Stimulated activated naive CD8-positive, alpha-beta T cell treated with anti-CD3 and anti-CD28 coated beads, Interleukin-15, Interleukin-2, amounts not matched to agents 100 ng/mL and 50 ng/mL, for 24 hours (primary cell): ENCODE measurements around the gene AHCYL1.
A peak's percentile ranks its signal among the peaks of the same experiment; 100 is the strongest.
"Not testable (repeated sequence)": the region's sequence is repeated elsewhere in the genome, so short reads cannot be mapped to it uniquely, and the experiment has no call there.

Experiments used
- H3K27ac Mint-ChIP-seq: one replicate; pipeline ENCODE4 v1.8.0; 2021; ENCODE audit warnings: mild to moderate bottlenecking, mixed read lengths
- H3K27me3 Mint-ChIP-seq: one replicate; pipeline ENCODE4 v1.8.0; 2021; ENCODE audit warnings: mixed read lengths
- H3K36me3 Mint-ChIP-seq: one replicate; pipeline ENCODE4 v1.8.0; 2021; ENCODE audit warnings: low read depth, mixed read lengths
- H3K4me1 Mint-ChIP-seq: one replicate; pipeline ENCODE4 v1.8.0; 2021; ENCODE audit warnings: low read depth, mixed read lengths
- H3K4me3 Mint-ChIP-seq: one replicate; pipeline ENCODE4 v1.8.0; 2021; ENCODE audit warnings: mild to moderate bottlenecking, mixed read lengths
- H3K9me3 Mint-ChIP-seq: one replicate; pipeline ENCODE4 v1.8.0; 2021; ENCODE audit warnings: mixed read lengths

Gene AHCYL1

GRCh38 chr1:109984456-109985246 is at the start of gene AHCYL1:
AHCYL1 (plus strand) TSS chr1:109984765; CDS start chr1:109985053, 288 bp downstream.
- Mint-ChIP-seq H3K4me3 (peak within 1 kb of the TSS; percentile 97), H3K27me3 (no peaks in the 10 kb centered on the region), H3K4me1 (peaks cover 29% of the 10 kb centered on the region), H3K27ac (peak within 1 kb of the TSS; percentile 97), H3K9me3 (no peaks in the 10 kb centered on the region), H3K36me3 (peaks cover 18% of the 10 kb centered on the region)

- Mint-ChIP-seq H3K4me1 (peaks cover 7% of the 10 kb centered on the region), H3K36me3 (peaks cover 3% of the 10 kb centered on the region), H3K27ac (no peak overlapping the region), H3K4me3 (no peak overlapping the region), H3K9me3 (peaks cover 9% of the 10 kb centered on the region), H3K27me3 (peaks cover 3% of the 10 kb centered on the region)
Observed at GRCh38 chr1:109935451-109935900, 49.1 kb upstream of the AHCYL1 start.

DNA sequence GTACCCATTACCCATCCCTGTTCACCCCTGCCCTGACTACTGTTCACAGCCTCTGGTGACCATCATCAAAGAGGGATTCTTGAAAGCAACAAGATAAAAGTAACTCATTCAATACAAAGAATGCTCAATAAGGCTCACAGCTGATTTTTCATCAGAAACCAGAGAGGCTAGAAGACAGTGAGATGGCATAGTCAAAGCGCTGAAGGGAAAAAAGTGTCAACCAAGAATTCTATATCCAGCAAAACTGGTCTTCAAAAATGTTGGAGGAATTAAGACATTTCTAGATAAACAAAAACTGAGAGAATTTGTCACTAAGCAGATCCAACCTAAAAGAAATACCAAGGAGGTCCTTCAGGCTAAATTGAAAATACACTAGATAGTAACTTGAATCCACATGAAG is 46.8 kb upstream of the AHCYL1 start:
- H3K4me3 Mint-ChIP-seq = no peak overlapping the region
- H3K4me1 Mint-ChIP-seq = peaks cover 7% of the 10 kb centered on the region
- no peaks in the 10 kb centered on the region for H3K36me3 Mint-ChIP-seq
- peaks cover 3% of the 10 kb centered on the region for H3K27me3 Mint-ChIP-seq
- H3K27ac Mint-ChIP-seq = no peak overlapping the region
- H3K9me3 Mint-ChIP-seq = peaks cover 9% of the 10 kb centered on the region

DNA sequence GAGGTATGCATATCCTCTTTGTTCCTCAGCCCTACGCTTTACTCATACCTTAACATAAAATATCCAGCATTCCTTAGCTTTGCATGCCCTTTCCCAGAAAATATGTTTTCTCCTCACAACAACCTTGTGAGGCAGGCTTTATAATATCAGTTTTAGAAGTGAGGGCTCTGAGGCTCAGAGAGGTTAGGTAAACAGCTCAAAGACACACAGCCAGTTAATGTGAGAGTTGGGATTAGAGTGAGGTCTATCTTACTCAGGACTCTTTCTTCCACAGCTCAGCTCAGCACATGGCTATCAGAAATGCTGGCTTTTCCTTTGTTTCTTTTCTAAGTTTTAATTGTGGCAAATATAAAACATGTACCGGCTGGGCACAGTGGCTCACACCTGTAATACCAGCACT is 46.0 kb upstream of the AHCYL1 start:
- Mint-ChIP-seq H3K27ac (no peak overlapping the region), H3K4me1 (peaks cover 7% of the 10 kb centered on the region), H3K4me3 (no peak overlapping the region), H3K36me3 (no peaks in the 10 kb centered on the region), H3K27me3 (peaks cover 3% of the 10 kb centered on the region), H3K9me3 (peaks cover 9% of the 10 kb centered on the region)

- Mint-ChIP-seq H3K27ac (no peak overlapping the region), H3K9me3 (peaks cover 5% of the 10 kb centered on the region), H3K36me3 (no peaks in the 10 kb centered on the region), H3K4me1 (peaks cover 4% of the 10 kb centered on the region), H3K27me3 (peaks cover 3% of the 10 kb centered on the region), H3K4me3 (no peak overlapping the region)
Observed at GRCh38 chr1:109942434-109942833, 42.1 kb upstream of the AHCYL1 start.

DNA sequence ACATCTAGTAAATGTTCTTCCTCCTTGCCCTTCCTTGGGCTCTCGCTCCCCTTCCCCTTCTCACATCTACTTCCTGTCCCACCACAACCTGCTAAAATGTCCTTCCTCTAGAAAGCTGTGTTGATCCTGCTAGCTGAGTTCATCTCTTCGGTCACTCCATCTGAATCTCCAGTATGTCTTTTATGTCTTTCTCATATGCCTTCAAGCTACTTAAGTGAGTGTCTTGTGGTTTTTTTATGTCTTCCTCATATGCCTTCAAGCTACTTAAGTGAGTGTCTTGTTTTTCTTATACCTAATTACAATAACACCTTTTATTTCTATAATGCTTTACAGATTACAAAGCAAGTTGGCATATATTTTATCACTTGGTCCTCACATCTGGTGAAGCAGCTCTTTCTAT is 40.0 kb upstream of the AHCYL1 start:
- H3K27ac Mint-ChIP-seq = no peak overlapping the region
- H3K27me3 Mint-ChIP-seq = no peaks in the 10 kb centered on the region
- H3K4me1 Mint-ChIP-seq = peaks cover 10% of the 10 kb centered on the region
- no peaks in the 10 kb centered on the region for H3K9me3 Mint-ChIP-seq
- H3K36me3 Mint-ChIP-seq = no peaks in the 10 kb centered on the region
- H3K4me3 Mint-ChIP-seq = no peak overlapping the region

DNA sequence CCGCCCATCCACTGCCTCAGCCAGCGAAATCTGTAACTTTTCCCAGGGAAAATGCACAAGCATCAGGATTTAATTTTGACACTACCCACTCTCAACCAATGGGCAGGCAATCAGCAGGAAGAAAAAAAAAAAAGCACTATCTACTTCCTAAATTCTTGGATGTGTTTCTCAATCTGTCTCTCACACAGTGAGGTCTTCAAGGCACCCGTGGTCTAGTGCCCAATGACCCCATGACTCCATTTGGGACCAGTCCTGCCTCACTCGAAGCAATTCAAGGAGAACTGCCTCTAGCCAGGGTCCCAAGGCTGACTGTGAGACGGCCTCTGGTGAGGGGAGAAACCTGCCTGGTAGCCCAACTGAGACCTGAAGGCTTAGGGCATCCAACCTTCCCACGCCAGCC is 38.1 kb upstream of the AHCYL1 start:
- H3K9me3 Mint-ChIP-seq = no peaks in the 10 kb centered on the region
- no peak overlapping the region for H3K4me3 Mint-ChIP-seq
- H3K27me3 Mint-ChIP-seq = no peaks in the 10 kb centered on the region
- H3K27ac Mint-ChIP-seq = no peak overlapping the region
- H3K4me1 Mint-ChIP-seq = peaks cover 10% of the 10 kb centered on the region
- no peaks in the 10 kb centered on the region for H3K36me3 Mint-ChIP-seq

DNA sequence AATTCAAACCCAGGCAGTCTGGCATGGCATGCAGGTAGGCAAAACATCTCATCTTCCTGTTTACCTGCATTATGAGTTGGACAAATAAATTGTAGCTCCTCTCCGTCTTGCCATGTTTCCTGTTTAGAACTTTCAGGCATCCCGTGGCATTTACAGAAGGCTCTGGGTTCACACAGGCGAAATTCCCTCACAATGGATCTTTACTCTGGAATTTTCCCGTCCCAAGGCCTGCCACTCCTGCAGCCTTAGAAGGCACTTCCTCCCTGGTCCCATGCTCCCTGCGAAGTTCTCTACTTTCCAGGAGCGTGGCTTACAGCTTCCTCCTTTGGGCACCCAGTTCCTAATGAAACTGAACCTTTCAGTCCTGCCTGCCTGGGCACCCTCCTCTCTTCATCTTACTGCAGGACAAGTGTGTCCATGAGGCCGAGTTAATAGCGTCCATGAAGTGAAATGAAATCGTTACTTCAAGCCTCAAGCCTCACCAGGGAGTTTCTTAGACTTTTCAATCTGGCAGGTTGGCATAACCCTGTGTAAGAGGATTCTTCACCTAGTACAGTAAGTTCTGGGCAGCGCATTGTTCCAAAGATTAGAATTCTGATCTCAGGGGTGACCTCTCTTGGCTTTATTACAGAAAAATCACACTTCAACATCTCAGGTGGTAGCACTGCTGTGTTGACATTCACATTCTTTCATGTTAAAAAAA is 36.8 kb upstream of the AHCYL1 start:
- no peak overlapping the region for H3K27ac Mint-ChIP-seq
- no peak overlapping the region for H3K4me3 Mint-ChIP-seq
- no peaks in the 10 kb centered on the region for H3K27me3 Mint-ChIP-seq
- no peaks in the 10 kb centered on the region for H3K36me3 Mint-ChIP-seq
- no peaks in the 10 kb centered on the region for H3K9me3 Mint-ChIP-seq
- H3K4me1 Mint-ChIP-seq = peaks cover 10% of the 10 kb centered on the region

GRCh38 chr1:109948285-109948630 is 36.3 kb upstream of the AHCYL1 start:
- Mint-ChIP-seq H3K36me3 (no peaks in the 10 kb centered on the region), H3K9me3 (no peaks in the 10 kb centered on the region), H3K4me1 (peaks cover 10% of the 10 kb centered on the region), H3K4me3 (no peak overlapping the region), H3K27ac (no peak overlapping the region), H3K27me3 (no peaks in the 10 kb centered on the region)

- H3K4me1 Mint-ChIP-seq = peaks cover 6% of the 10 kb centered on the region
- H3K27me3 Mint-ChIP-seq = no peaks in the 10 kb centered on the region
- no peak overlapping the region for H3K27ac Mint-ChIP-seq
- H3K36me3 Mint-ChIP-seq = no peaks in the 10 kb centered on the region
- H3K4me3 Mint-ChIP-seq = no peak overlapping the region
- H3K9me3 Mint-ChIP-seq = no peaks in the 10 kb centered on the region
Observed at GRCh38 chr1:109950038-109950437, 34.5 kb upstream of the AHCYL1 start.

DNA sequence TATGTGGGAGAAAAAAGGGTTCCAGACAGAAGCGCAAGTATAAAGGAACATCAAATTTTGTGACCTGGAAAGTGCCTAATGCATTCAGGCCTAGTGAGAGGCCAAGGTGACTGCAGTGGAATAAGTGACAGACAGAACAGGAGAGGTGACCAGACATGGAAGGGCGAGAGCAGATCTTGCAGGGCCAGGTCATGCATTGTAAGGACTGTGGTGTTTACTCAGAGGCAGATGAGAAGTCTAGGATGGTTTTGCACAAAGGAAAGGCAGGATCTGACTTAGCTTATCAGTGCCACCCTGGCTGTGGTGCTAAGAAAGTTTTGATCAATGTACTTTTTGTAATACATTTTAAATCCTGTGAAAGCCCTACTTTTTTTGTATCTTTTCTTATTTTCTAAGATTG is 34.1 kb upstream of the AHCYL1 start:
- H3K36me3 Mint-ChIP-seq = no peaks in the 10 kb centered on the region
- peaks cover 6% of the 10 kb centered on the region for H3K4me1 Mint-ChIP-seq
- H3K27me3 Mint-ChIP-seq = no peaks in the 10 kb centered on the region
- H3K27ac Mint-ChIP-seq = no peak overlapping the region
- H3K4me3 Mint-ChIP-seq = no peak overlapping the region
- no peaks in the 10 kb centered on the region for H3K9me3 Mint-ChIP-seq

- not testable (repeated sequence) for H3K27ac Mint-ChIP-seq, H3K36me3 Mint-ChIP-seq, H3K4me1 Mint-ChIP-seq, H3K27me3 Mint-ChIP-seq, H3K9me3 Mint-ChIP-seq, H3K4me3 Mint-ChIP-seq
Observed at GRCh38 chr1:109951501-109951900, 33.1 kb upstream of the AHCYL1 start.

DNA sequence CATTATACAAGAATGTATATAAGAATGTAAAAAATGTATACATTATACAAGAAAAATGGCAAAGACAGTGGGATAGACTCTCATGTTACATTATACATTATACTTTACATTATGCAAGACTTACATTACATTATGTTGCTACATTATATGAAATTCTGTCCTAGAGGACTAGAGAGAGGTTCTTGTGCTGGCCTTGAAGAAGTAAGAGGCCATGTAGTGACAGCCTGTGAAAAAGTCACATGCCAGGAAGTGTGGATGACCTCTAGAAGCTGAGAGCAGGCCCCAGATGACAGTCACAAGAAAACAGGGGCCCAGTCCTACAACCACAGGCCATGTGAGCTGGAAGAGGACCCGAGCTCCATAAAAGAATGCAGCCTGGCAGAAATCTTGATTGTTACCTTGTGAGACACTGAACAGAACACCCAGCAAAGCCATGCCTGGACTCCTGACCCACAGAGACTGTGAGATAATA is 30.5 kb upstream of the AHCYL1 start:
- Mint-ChIP-seq H3K4me1 (no peaks in the 10 kb centered on the region), H3K27ac (no peak overlapping the region), H3K36me3 (no peaks in the 10 kb centered on the region), H3K9me3 (no peaks in the 10 kb centered on the region), H3K4me3 (no peak overlapping the region), H3K27me3 (no peaks in the 10 kb centered on the region)

- H3K27ac Mint-ChIP-seq = no peak overlapping the region
- no peaks in the 10 kb centered on the region for H3K4me1 Mint-ChIP-seq
- no peaks in the 10 kb centered on the region for H3K9me3 Mint-ChIP-seq
- peaks cover 5% of the 10 kb centered on the region for H3K27me3 Mint-ChIP-seq
- no peak overlapping the region for H3K4me3 Mint-ChIP-seq
- H3K36me3 Mint-ChIP-seq = no peaks in the 10 kb centered on the region
Observed at GRCh38 chr1:109959632-109959973, 25.0 kb upstream of the AHCYL1 start.

- H3K27me3 Mint-ChIP-seq = peaks cover 7% of the 10 kb centered on the region
- H3K36me3 Mint-ChIP-seq = no peaks in the 10 kb centered on the region
- H3K4me1 Mint-ChIP-seq = no peaks in the 10 kb centered on the region
Observed at GRCh38 chr1:109959974-109960744, 24.4 kb upstream of the AHCYL1 start.

More at GRCh38 chr1:109959974-109960744, 24.4 kb upstream of the AHCYL1 start:
- H3K27ac Mint-ChIP-seq = no peak overlapping the region
- H3K9me3 Mint-ChIP-seq = no peaks in the 10 kb centered on the region
- H3K4me3 Mint-ChIP-seq = no peak overlapping the region
